Measurements from ENCODE around the gene PCBP1. TPM values are rescaled to one million over a fixed set of nuclear protein-coding genes. Genes with fewer than 3 reads are reported as not detected.

PCBP1 gene
- total and polyA plus RNA-seq, 9 of the 15 experiments (the other 6 are each of a cell fraction or from before 2014, with no cell fraction given), result 19.2 to 407 (median 78.1) TPM

DNA sequence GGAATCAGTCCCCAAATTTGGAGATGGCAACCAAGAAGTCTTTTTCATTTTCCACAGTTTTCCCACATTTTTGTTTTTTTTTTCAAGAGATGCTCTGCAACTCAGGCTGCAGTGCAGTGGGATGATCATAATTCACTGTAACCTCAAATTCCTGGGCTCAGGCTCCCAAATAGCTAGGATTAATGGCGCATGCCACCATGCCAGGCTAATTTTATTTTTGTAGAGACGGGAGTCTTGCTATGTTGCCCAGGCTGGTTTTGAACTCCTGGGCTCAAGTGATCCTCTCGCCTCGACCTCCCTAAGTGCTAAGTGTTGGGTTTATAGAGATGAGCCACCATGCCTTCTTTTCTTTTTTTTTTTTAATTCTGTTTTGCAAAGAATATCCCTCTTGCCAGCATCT, 35.2 kb downstream of the PCBP1 start (continued):
- TF ChIP-seq, protein P1, sequence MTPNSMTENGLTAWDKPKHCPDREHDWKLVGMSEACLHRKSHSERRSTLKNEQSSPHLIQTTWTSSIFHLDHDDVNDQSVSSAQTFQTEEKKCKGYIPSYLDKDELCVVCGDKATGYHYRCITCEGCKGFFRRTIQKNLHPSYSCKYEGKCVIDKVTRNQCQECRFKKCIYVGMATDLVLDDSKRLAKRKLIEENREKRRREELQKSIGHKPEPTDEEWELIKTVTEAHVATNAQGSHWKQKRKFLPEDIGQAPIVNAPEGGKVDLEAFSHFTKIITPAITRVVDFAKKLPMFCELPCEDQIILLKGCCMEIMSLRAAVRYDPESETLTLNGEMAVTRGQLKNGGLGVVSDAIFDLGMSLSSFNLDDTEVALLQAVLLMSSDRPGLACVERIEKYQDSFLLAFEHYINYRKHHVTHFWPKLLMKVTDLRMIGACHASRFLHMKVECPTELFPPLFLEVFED (CRISPR knock-in tag; conservative IDR thresholded peaks at IDR 0.05), result no peak
- no peak for TF ChIP-seq GTF2A2 (tag; IDR thresholded peaks at IDR 0.05)

DNA sequence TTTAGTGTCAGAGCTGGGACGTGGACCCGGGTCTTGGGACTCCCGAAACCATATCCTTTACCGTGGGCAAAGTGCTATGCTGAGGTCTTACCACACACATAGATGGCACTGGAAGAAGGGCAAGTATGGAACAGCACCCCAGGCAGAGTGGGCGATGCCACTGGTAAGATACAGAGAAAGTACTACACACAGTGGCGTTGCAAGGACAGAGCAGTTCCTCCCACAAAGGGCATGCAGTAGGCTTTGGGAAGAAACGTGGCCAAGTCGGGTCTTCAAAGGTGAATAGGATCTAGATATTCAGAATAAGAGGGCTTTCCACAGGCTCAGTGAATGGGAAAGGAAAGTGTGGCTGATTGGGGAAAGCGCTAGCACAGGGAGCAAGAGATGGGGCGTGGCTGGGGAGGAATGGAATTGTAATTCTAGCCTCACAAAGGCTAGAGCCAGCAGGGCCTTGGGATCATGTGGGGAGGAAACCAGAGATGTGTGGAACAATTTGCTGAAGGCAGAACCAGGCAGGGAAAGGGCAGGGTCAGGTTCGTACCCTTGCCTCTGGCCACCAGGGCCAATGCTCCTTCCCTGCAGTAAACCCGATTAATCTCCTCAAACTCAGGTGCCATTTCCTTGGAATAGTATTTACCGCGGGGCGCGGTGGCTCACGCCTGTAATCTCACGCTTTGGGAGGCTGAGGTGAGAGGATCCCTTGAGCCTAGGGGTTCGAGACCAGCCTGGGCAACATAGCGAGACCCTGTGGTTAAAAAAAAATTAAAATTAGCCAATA, 36.0 kb downstream of the PCBP1 start:
- H3K4me3 ChIP-seq, result peak overlapping the region; percentile 61
- peak overlapping the region; percentile 96 for H3K4me2 ChIP-seq (ENCODE audit: insufficient read depth, low read length)
- peak in 3 of 4 experiments; percentile 28 to 79 (median 50) for DNase-seq (ENCODE audit: extremely low read depth in 1 of 4, low spot score in 3 of 4)
- peak overlapping the region; percentile 89 for H2AFZ ChIP-seq (ENCODE audit: low read depth, low read length)
- H3K9ac ChIP-seq (ENCODE audit: insufficient read depth in 1 of 2, low read depth in 2 of 2, low read length in 2 of 2), result peak overlapping the region; percentile 99 to 100
- ChIA-PET POLR2A (interaction anchor here (0.6 to 3.3 kb wide), 13 partner anchors 8 to 737 kb away, joined by 3 to 74 read pairs (median 4); partner anchors contain the start of genes PCBP1 and SNRPG), CTCF (ENCODE audit: low intra/inter-chr PET ratio) (no interaction called here)
- H3K9me1 ChIP-seq (ENCODE audit: control insufficient read depth, insufficient read depth, low read length), result no peaks in the 10 kb centered on the region
- ATAC-seq, result peak; percentile 17
- peaks cover 58 to 61% of the 10 kb centered on the region in 2 experiments for H3K4me1 ChIP-seq (replicated peaks in 1 of 2; ENCODE audit: control insufficient read depth in 2 of 2, insufficient read depth in 2 of 2, low read length in 2 of 2)
- TSS peak; percentile 77 for BruUV-seq (replicated peaks)
- 11% methylated on average over 20 of the region's 20 CpGs for WGBS (ENCODE audit: insufficient coverage, low coverage, missing lambda C conversion rate)
- H3K79me2 ChIP-seq (ENCODE audit: control insufficient read depth, insufficient read depth, low read length), result peaks cover 12% of the 10 kb centered on the region; the same call in 2 of the 3 replicates
- FAIRE-seq, result peak; percentile 56
- H3K36me3 ChIP-seq (ENCODE audit: control insufficient read depth, insufficient read depth, low read length), result no peaks in the 10 kb centered on the region
- in situ Hi-C loops (cut with MboI), result loop anchor here (5.0 kb wide), 1 partner anchor 36 kb away; the partner anchor contains the start of gene PCBP1
- H4K20me1 ChIP-seq (replicated peaks; ENCODE audit: control insufficient read depth, insufficient read depth, low read length), result no peaks in the 10 kb centered on the region
- H3K27ac ChIP-seq (ENCODE audit: extremely low read depth, low read depth, low read length), result peak overlapping the region; percentile 100
- H3K27me3 ChIP-seq (ENCODE audit: control insufficient read depth in 2 of 2, insufficient read depth in 2 of 2, low read length in 2 of 2), result no peaks in the 10 kb centered on the region
- no peaks in the 10 kb centered on the region for H3K9me3 ChIP-seq (replicated peaks; ENCODE audit: control insufficient read depth, insufficient read depth, low read depth, low read length)
- intact Hi-C loops (cut with micrococcal nuclease), result no loop called here
- TF ChIP-seq, protein P2, sequence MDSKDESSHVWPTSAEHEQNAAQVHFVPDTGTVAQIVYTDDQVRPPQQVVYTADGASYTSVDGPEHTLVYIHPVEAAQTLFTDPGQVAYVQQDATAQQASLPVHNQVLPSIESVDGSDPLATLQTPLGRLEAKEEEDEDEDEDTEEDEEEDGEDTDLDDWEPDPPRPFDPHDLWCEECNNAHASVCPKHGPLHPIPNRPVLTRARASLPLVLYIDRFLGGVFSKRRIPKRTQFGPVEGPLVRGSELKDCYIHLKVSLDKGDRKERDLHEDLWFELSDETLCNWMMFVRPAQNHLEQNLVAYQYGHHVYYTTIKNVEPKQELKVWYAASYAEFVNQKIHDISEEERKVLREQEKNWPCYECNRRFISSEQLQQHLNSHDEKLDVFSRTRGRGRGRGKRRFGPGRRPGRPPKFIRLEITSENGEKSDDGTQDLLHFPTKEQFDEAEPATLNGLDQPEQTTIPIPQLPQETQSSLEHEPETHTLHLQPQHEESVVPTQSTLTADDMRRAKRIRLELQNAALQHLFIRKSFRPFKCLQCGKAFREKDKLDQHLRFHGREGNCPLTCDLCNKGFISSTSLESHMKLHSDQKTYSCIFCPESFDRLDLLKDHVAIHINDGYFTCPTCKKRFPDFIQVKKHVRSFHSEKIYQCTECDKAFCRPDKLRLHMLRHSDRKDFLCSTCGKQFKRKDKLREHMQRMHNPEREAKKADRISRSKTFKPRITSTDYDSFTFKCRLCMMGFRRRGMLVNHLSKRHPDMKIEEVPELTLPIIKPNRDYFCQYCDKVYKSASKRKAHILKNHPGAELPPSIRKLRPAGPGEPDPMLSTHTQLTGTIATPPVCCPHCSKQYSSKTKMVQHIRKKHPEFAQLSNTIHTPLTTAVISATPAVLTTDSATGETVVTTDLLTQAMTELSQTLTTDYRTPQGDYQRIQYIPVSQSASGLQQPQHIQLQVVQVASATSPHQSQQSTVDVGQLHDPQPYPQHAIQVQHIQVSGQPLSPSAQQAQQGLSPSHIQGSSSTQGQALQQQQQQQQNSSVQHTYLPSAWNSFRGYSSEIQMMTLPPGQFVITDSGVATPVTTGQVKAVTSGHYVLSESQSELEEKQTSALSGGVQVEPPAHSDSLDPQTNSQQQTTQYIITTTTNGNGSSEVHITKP (IDR thresholded peaks at IDR 0.05; ENCODE audit: partially characterized antibody), result peak; percentile 19
- 0 out of 2 replicates have a peak, but pooled peaks have one; percentile 25 for TF ChIP-seq SREBF1 (IDR thresholded peaks at IDR 0.05; ENCODE audit: borderline replicate concordance, low read depth, low read length)
- TF ChIP-seq SMC3 (conservative IDR thresholded peaks at IDR 0.05; ENCODE audit: insufficient read depth, low read depth, low read length), result no peak
- TF ChIP-seq ZNF707 (CRISPR knock-in tag; conservative IDR thresholded peaks at IDR 0.05), result no peak
- TF ChIP-seq, protein P3, sequence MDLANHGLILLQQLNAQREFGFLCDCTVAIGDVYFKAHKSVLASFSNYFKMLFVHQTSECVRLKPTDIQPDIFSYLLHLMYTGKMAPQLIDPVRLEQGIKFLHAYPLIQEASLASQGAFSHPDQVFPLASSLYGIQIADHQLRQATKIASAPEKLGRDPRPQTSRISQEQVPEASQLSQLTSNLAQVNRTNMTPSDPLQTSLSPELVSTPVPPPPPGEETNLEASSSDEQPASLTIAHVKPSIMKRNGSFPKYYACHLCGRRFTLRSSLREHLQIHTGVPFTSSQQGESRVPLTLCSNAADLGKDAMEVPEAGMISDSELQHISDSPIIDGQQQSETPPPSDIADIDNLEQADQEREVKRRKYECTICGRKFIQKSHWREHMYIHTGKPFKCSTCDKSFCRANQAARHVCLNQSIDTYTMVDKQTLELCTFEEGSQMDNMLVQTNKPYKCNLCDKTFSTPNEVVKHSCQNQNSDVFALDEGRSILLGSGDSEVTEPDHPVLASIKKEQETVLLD (IDR thresholded peaks at IDR 0.05), result peak; percentile 64; the same call in 1 of the 2 replicates
- peak; percentile 30 for TF ChIP-seq POLR2B (IDR thresholded peaks at IDR 0.05; ENCODE audit: low read depth, partially characterized antibody)
- 0 out of 2 replicates have a peak, but pooled peaks have one; percentile 6 for TF ChIP-seq ZNF165 (CRISPR knock-in tag; IDR thresholded peaks at IDR 0.05; ENCODE audit: borderline replicate concordance)
- TF ChIP-seq CXXC5 (CRISPR knock-in tag; IDR thresholded peaks at IDR 0.05), result 0 out of 2 replicates have a peak, but pooled peaks have one; percentile 23

All from K562 (cell line).